ENCODE data around the gene CDC34.

GRCh38 chr19:581399-582111, 50.0 kb downstream of the CDC34 start:
- TF ChIP-seq NFYB (CRISPR knock-in tag; conservative IDR thresholded peaks at IDR 0.05; ENCODE audit: low read depth) (no peak), CTCF (IDR thresholded peaks at IDR 0.05) (no peak), NR2C2 (CRISPR knock-in tag; IDR thresholded peaks at IDR 0.05) (no peak), SP1 (CRISPR knock-in tag; conservative IDR thresholded peaks at IDR 0.05) (no peak), MAX (CRISPR knock-in tag; IDR thresholded peaks at IDR 0.05) (no peak), E2F4 (CRISPR knock-in tag; IDR thresholded peaks at IDR 0.05; ENCODE audit: borderline replicate concordance, low read depth) (no peak), MXD4 (CRISPR knock-in tag; IDR thresholded peaks at IDR 0.05; ENCODE audit: borderline replicate concordance) (no peak), ZNF219 (CRISPR knock-in tag; IDR thresholded peaks at IDR 0.05; ENCODE audit: borderline replicate concordance) (no peak), SMAD4 (CRISPR knock-in tag; IDR thresholded peaks at IDR 0.05) (no peak), CREB1 (CRISPR knock-in tag; IDR thresholded peaks at IDR 0.05) (no peak)
